Naive B cell (primary cell): ENCODE measurements around the gene TUBB. TPM values are rescaled to one million over a fixed set of nuclear protein-coding genes. Genes with fewer than 3 reads are reported as not detected.

Experiments
- ATAC-seq, 2 donors: fragments of 150-1000 bp; cut with Tn5 transposase; 2 replicates each; pipeline ENCODE4 v1.10.0; 2021; ENCODE audit warnings: low read depth in 2 of 2, mild to moderate bottlenecking in 2 of 2, moderate library complexity in 2 of 2
- DNase-seq: peaks from one replicate; pipeline ENCODE4 v3.0.0; 2022
- H3K27ac Mint-ChIP-seq, 6 donors: one replicate each; pipeline ENCODE4 v1.8.0; 2020 to 2022; ENCODE audit warnings: mild to moderate bottlenecking in 6 of 6, mixed read lengths in 6 of 6, moderate library complexity in 5 of 6, inconsistent platforms in 2 of 6
- H3K27me3 Mint-ChIP-seq, 3 donors: one replicate each; pipeline ENCODE4 v1.8.0; 2021 to 2022; ENCODE audit warnings: mixed read lengths in 3 of 3, mild to moderate bottlenecking in 1 of 3
- H3K36me3 Mint-ChIP-seq, 2 donors: one replicate each; pipeline ENCODE4 v1.8.0; 2020 to 2022; ENCODE audit warnings: mixed read lengths in 2 of 2, inconsistent platforms in 1 of 2, mild to moderate bottlenecking in 1 of 2
- H3K4me1 Mint-ChIP-seq, 3 donors: one replicate each; pipeline ENCODE4 v1.8.0; 2020 to 2022; ENCODE audit warnings: mixed read lengths in 3 of 3, inconsistent platforms in 1 of 3, mild to moderate bottlenecking in 1 of 3, moderate library complexity in 1 of 3
- H3K4me3 Mint-ChIP-seq, 8 donors: one replicate each; pipeline ENCODE4 v1.8.0; 2020 to 2022; ENCODE audit warnings: mild to moderate bottlenecking in 8 of 8, mixed read lengths in 8 of 8, moderate library complexity in 8 of 8, inconsistent platforms in 2 of 8
- H3K9me3 Mint-ChIP-seq, 7 donors: one replicate each; pipeline ENCODE4 v1.8.0; 2020 to 2022; ENCODE audit warnings: mixed read lengths in 7 of 7, mild to moderate bottlenecking in 5 of 7, inconsistent platforms in 2 of 7, moderate library complexity in 1 of 7
- polyA plus RNA-seq, 6 donors: library from polyadenylated mRNA; unstranded; fragments of 300-500 nt; fragmentation: Illumina TruSeq; gene quantifications; one replicate each; pipeline ENCODE4 v1.2.3, GENCODE V29; 2021; ENCODE audit warnings: low read depth in 6 of 6

The TUBB gene
- polyA plus RNA-seq, 6 donors from 2014 or later: 37.9 to 104 (median 73.3) TPM

DNA sequence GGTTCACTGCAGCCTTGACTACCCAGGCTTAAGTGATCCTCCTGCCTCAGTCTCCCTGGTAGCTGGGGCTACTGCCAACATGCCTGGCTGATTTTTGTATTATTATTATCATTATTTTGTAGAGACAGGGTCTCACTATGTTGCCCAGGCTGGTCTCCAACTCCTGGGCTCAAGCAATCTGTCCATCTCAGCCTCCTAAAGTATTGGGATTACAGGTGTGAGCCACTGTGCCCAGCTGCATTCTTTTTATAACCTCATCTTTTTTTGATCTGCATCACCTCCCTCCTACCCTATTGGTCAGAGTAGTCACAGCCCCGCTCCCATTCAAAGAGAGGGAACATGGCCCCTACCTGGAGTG is 47.8 kb downstream of the TUBB start:
- H3K4me1 Mint-ChIP-seq: peaks cover 10 to 26% (median 18%) of the 10 kb centered on the region in 3 donors
- H3K36me3 Mint-ChIP-seq: peaks cover 0 to 7% of the 10 kb centered on the region in 2 donors
- H3K4me3 Mint-ChIP-seq: no peak overlapping the region
- no peak for ATAC-seq
- peak overlapping the region in 1 of 6 donors; percentile 8 for H3K27ac Mint-ChIP-seq
- DNase-seq: no peak
- H3K9me3 Mint-ChIP-seq: peaks cover 0 to 6% (median 0%) of the 10 kb centered on the region in 7 donors
- peaks cover 13 to 29% (median 23%) of the 10 kb centered on the region in 3 donors for H3K27me3 Mint-ChIP-seq

DNA sequence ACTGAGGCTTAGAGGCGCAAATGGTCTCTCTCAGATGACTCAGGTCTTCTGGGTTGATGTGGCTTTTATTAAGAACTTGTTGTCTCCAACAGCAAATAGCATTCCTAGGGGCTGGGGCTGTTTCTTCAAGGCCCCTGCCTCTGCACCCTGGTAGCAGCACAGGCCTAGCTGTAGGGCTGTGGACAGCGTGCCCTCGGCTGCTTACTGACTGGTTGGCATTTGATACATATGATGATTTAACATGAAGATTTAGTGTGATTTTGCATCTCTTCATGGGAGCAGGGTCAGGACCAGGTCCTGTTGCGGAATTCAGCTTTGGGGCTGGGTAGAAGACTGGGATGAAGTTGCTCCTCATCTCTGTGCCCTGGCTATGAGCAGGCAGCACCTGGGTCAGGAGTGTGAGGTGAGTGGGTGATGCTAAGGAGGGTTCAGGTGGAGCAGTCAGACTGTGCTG is 48.5 kb downstream of the TUBB start:
- no peak for ATAC-seq
- Mint-ChIP-seq H3K27me3 (peaks cover 8 to 30% (median 19%) of the 10 kb centered on the region in 3 donors), H3K36me3 (peaks cover 0 to 7% of the 10 kb centered on the region in 2 donors), H3K9me3 (peaks cover 0 to 6% (median 0%) of the 10 kb centered on the region in 7 donors), H3K27ac (no peak overlapping the region), H3K4me3 (no peak overlapping the region), H3K4me1 (peaks cover 10 to 26% (median 18%) of the 10 kb centered on the region in 3 donors)
- DNase-seq: no peak

DNA sequence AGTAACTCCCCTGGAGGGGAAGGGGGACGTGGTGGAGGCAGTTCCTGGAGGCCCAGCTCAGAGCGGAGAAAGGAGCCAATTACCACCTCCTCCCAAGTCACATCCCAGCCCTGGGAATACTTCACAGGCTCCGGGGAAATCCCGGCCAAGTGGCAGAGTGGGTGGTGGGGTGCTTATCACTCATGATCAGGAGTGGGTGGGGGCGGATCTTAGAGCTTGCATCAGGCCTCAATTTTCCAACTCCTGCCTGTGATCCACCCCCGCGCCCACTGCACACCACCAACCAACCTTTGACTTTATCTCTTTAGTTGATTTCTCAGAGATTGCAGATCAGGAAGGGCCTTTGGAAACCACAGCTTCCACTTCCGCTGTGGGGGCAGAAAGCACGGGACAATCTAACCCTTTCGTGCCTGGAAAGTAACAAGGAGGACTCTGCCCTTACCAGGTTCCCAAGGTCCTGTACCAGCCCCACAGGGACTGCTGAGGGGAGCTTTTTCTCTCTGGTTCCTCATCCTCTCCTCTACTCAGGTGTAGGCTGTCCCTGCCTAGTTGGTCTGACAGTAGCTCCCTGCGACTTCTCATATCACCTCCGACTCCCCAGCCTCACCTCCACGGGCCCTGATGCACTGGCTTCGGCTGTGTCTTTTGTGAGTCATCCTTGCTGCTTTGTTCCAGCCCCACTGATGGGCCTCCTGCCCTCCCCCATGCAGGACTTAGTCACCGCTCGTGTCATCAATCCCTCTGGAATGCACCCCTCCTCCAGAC is 49.1 kb downstream of the TUBB start:
- ATAC-seq (no peak), DNase-seq (no peak)
- peaks cover 0 to 3% of the 10 kb centered on the region in 2 donors for H3K36me3 Mint-ChIP-seq
- peak overlapping the region in 1 of 8 donors; percentile 37 for H3K4me3 Mint-ChIP-seq
- H3K4me1 Mint-ChIP-seq: peaks cover 10 to 26% (median 18%) of the 10 kb centered on the region in 3 donors
- H3K9me3 Mint-ChIP-seq: peaks cover 0 to 2% (median 0%) of the 10 kb centered on the region in 7 donors
- H3K27ac Mint-ChIP-seq: peak overlapping the region in 1 of 6 donors; percentile 64
- peaks cover 7 to 24% (median 12%) of the 10 kb centered on the region in 3 donors for H3K27me3 Mint-ChIP-seq

DNA sequence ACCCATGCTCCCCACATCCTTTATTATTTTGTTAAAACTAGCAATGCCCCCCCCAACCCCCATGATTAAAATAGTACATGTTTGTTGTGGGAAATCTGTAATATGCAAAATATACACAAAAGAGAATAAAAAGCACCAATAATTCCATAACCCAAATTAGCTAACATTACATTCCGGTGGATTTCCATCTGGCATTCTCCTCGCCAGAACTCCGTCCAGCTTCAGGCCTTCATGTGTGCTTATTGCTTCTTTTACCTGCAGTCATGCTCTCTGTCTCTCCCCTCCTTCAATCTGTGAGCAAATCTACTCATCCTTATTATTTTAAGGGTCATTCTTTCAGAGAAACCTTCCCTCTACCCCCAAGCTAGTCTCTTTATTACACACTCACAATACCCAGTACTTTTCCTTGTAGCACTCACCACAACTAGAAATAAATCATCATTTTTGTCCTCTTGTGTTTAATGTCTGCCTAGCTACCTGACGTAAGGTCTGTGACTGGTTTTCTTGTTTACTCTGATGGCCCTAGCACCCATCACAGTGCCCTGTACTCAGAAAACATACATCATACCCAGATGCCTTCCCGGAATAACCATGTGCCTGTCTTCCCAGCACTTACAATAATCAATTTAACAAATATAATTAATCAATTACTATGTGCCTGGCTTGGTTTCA is 49.8 kb downstream of the TUBB start:
- no peak overlapping the region for H3K4me3 Mint-ChIP-seq
- H3K4me1 Mint-ChIP-seq: peaks cover 10 to 26% (median 18%) of the 10 kb centered on the region in 3 donors
- H3K27ac Mint-ChIP-seq: peak overlapping the region in 1 of 6 donors; percentile 64
- peaks cover 5 to 20% (median 7%) of the 10 kb centered on the region in 3 donors for H3K27me3 Mint-ChIP-seq
- ATAC-seq (no peak), DNase-seq (no peak)
- no peaks in the 10 kb centered on the region for H3K36me3 Mint-ChIP-seq
- H3K9me3 Mint-ChIP-seq: no peaks in the 10 kb centered on the region

DNA sequence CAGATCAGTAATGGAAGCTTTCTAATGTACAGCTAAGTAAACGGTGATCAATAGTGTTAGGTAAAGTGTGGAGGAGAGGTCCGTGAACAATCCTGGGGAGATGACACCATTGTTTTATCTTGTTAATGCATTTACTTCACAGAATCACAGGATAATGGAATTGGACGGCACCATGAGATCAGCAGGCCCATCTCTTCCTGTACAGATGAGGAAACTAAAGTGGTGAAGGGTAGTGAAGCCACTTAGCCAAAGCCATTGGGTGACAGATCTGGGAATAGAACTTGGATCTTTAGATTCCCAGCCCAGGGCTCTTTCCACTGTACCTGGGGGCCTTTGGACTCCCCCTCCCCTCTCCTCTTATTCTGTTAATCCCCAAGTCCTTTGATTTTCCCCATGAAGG is 50.4 kb downstream of the TUBB start:
- Mint-ChIP-seq H3K36me3 (no peaks in the 10 kb centered on the region), H3K4me3 (no peak overlapping the region), H3K27ac (peak overlapping the region in 1 of 6 donors; percentile 74), H3K27me3 (peaks cover 0 to 20% (median 7%) of the 10 kb centered on the region in 3 donors), H3K9me3 (no peaks in the 10 kb centered on the region), H3K4me1 (peaks cover 10 to 26% (median 18%) of the 10 kb centered on the region in 3 donors)
- ATAC-seq (no peak), DNase-seq (no peak)

DNA sequence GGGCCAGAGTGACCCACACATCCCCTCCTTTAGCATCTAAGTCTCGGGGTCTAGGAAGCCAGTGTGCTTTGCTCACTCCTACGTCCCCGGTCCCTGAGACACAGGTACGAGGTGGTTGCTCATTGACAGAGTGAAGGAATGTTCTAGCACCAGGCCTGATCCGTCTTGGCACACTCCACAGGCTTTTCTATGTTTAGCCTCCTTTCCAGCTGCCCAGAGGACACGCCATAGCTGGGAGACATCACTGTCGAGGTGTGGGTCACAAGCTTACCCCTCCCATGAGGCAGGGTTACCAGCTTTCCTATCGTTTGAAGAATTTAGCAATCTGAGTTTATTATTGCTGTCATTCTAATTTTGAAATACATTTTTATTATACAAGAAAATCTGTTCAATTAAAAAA is 54.5 kb downstream of the TUBB start:
- H3K27ac Mint-ChIP-seq: no peak overlapping the region
- H3K4me3 Mint-ChIP-seq: no peak overlapping the region
- H3K36me3 Mint-ChIP-seq: no peaks in the 10 kb centered on the region
- no peak for DNase-seq
- H3K27me3 Mint-ChIP-seq: peaks cover 3 to 37% (median 18%) of the 10 kb centered on the region in 3 donors
- no peaks in the 10 kb centered on the region for H3K9me3 Mint-ChIP-seq
- ATAC-seq: no peak
- H3K4me1 Mint-ChIP-seq: peaks cover 5 to 7% (median 7%) of the 10 kb centered on the region in 3 donors

Other genes starting within 250 kb of the TUBB start
- 1,000 to 10,000 TPM; 2,024 to 3,192 (median 2,301) TPM for gene HLA-E, start 230.8 kb upstream of the TUBB start, polyA plus RNA-seq
- gene GNL1, start 163.9 kb upstream of the TUBB start, polyA plus RNA-seq: 10 to 100 TPM; 23.8 to 47.4 (median 36.8) TPM
- gene PRR3, start 163.1 kb upstream of the TUBB start, polyA plus RNA-seq: 10 to 100 TPM in 4 of 6 donors, 1 to 10 TPM in 2; 8.1 to 14.2 (median 11.2) TPM
- 10 to 100 TPM; 11.5 to 31.0 (median 19.3) TPM for gene ABCF1, start 148.9 kb upstream of the TUBB start, polyA plus RNA-seq
- 10 to 100 TPM in 5 of 6 donors, 1 to 10 TPM in 1; 7.8 to 27.9 (median 25.9) TPM for gene PPP1R10, start 103.1 kb upstream of the TUBB start, polyA plus RNA-seq
- 100 to 1,000 TPM; 101 to 221 (median 142) TPM for gene MRPS18B, start 102.5 kb upstream of the TUBB start, polyA plus RNA-seq
- gene ATAT1, start 93.5 kb upstream of the TUBB start, polyA plus RNA-seq: 1 to 10 TPM in 5 of 6 donors, under 1 TPM in 1; 0.79 to 4.1 (median 2.0) TPM
- gene C6orf136, start 73.2 kb upstream of the TUBB start, polyA plus RNA-seq: 10 to 100 TPM in 4 of 6 donors, 1 to 10 TPM in 2; 8.1 to 15.5 (median 12.2) TPM
- gene DHX16, start 47.3 kb upstream of the TUBB start, polyA plus RNA-seq: 10 to 100 TPM in 5 of 6 donors, 1 to 10 TPM in 1; 4.2 to 27.0 (median 16.1) TPM
- gene PPP1R18, start 33.7 kb upstream of the TUBB start, polyA plus RNA-seq: 100 to 1,000 TPM in 1 of 6 donors, 10 to 100 TPM in 5; 70.3 to 103 (median 82.6) TPM
- 10 to 100 TPM; 37.3 to 72.1 (median 45.4) TPM for gene NRM, start 29.4 kb upstream of the TUBB start, polyA plus RNA-seq
- 1 to 10 TPM; 2.0 to 8.3 (median 3.5) TPM for gene MDC1, start 3.1 kb upstream of the TUBB start, polyA plus RNA-seq
- gene FLOT1, start 22.3 kb downstream of the TUBB start, polyA plus RNA-seq: 10 to 100 TPM; 43.5 to 65.2 (median 52.4) TPM
- under 1 TPM in 1 of 6 donors, not detected in 5; 0.31 TPM for gene IER3, start 24.2 kb downstream of the TUBB start, polyA plus RNA-seq
- 1 to 10 TPM; 3.6 to 8.0 (median 4.4) TPM for gene DDR1, start 164.2 kb downstream of the TUBB start, polyA plus RNA-seq
- gene GTF2H4, start 187.9 kb downstream of the TUBB start, polyA plus RNA-seq: 10 to 100 TPM in 3 of 6 donors, 1 to 10 TPM in 3; 7.6 to 11.5 (median 9.6) TPM
- 10 to 100 TPM in 5 of 6 donors, 1 to 10 TPM in 1; 1.2 to 28.4 (median 19.4) TPM for gene VARS2, start 193.9 kb downstream of the TUBB start, polyA plus RNA-seq
- under 1 TPM in 1 of 6 donors, not detected in 5; 0.38 TPM for gene SFTA2, start 211.8 kb downstream of the TUBB start, polyA plus RNA-seq
- not detected for gene MUCL3, start 220.6 kb downstream of the TUBB start, polyA plus RNA-seq